DOHH2 (cell line): Measurements from ENCODE around the gene USP6NL.

ENCODE experiments used
- EZH2phosphoT487 ChIP-seq: fragments of 200-600 bp; sonication (generic); IDR thresholded peaks from 2 replicates; pipeline ENCODE4 v1.6.1; 2017; ENCODE audit warnings: borderline replicate concordance, mild to moderate bottlenecking, antibody characterized with exemption, low read length, moderate library complexity, mixed read lengths
- TF ChIP-seq, protein P1 (sequence below): fragments of 200-600 bp; sonication (generic); IDR thresholded peaks from one replicate; pipeline ENCODE4 v1.5.1; 2014; ENCODE audit warnings: antibody characterized with exemption, mild to moderate bottlenecking, low read depth, low read length; ENCODE audit not compliant: poor library complexity, severe bottlenecking

DNA sequence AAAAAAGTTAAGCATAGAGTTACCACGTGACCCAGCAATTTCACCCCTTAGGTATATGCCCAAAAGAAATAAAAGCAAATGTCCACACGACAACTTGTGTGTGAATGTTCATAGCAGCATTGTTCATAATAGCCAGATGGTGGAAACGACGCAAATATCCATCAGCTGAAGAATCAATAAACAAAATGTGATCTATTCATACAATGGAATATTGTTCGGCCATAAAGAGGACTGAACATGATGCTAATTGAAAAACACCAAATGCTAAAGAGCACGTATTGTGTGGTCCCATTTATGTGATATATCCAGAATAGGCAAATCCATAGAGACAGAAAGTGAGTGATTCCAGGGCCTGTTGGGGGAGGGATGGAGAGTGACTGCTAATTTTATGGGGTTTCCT, 18.3 kb upstream of the USP6NL start:
- TF ChIP-seq, protein P1, sequence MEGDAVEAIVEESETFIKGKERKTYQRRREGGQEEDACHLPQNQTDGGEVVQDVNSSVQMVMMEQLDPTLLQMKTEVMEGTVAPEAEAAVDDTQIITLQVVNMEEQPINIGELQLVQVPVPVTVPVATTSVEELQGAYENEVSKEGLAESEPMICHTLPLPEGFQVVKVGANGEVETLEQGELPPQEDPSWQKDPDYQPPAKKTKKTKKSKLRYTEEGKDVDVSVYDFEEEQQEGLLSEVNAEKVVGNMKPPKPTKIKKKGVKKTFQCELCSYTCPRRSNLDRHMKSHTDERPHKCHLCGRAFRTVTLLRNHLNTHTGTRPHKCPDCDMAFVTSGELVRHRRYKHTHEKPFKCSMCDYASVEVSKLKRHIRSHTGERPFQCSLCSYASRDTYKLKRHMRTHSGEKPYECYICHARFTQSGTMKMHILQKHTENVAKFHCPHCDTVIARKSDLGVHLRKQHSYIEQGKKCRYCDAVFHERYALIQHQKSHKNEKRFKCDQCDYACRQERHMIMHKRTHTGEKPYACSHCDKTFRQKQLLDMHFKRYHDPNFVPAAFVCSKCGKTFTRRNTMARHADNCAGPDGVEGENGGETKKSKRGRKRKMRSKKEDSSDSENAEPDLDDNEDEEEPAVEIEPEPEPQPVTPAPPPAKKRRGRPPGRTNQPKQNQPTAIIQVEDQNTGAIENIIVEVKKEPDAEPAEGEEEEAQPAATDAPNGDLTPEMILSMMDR: no peak
- TF ChIP-seq EZH2phosphoT487: no peak
